Ovary (tissue), 9 donors: ENCODE results near the gene PSMD2. TPM values are rescaled to one million over a fixed set of nuclear protein-coding genes. Genes with fewer than 3 reads are reported as not detected.
A peak's percentile ranks its signal among the peaks of the same experiment; 100 is the strongest.

Source experiments
- DNase-seq, 5 donors: peaks; one replicate each; pipeline ENCODE4 v3.0.0-alpha.2; 2019 to 2020
- H3K27ac ChIP-seq, 2 donors: fragments of 200-600 bp; one replicate each; pipeline versions ENCODE4 v1.5.1 to v1.8.0; 2019 to 2022
- H3K27me3 ChIP-seq: fragments of 200-600 bp; one replicate; pipeline ENCODE4 v1.8.0; 2022
- H3K36me3 ChIP-seq: fragments of 200-600 bp; sonication (generic); one replicate; pipeline ENCODE4 v1.5.1; 2019
- H3K4me1 ChIP-seq: one replicate; pipeline ENCODE4 v1.8.1; 2013; ENCODE audit warnings: mild to moderate bottlenecking, moderate library complexity; ENCODE audit not compliant: insufficient read depth
- H3K4me3 ChIP-seq: fragments of 200-600 bp; sonication (generic); one replicate; pipeline ENCODE4 v1.5.1; 2017
- H3K9me3 ChIP-seq, 2 donors: fragments of 200-600 bp in 1 of 2; sonication (generic) in 1 of 2; one replicate each; pipeline versions ENCODE4 v1.5.1 to v1.8.1; 2013 to 2019; ENCODE audit warnings: mild to moderate bottlenecking in 1 of 2, moderate library complexity in 1 of 2
- CTCF ChIP-seq, 3 donors: fragments of 450-650 bp in 2 of 3; fragments of 200-600 bp in 1 of 3; IDR thresholded peaks; one replicate each; pipeline versions ENCODE4 v1.5.1 to v1.8.0; 2016 to 2022; ENCODE audit warnings: antibody characterized with exemption in 3 of 3, mild to moderate bottlenecking in 1 of 3
- EP300 ChIP-seq: sonication (generic); formaldehyde crosslinking; IDR thresholded peaks from one replicate; pipeline ENCODE4 v1.6.1; 2017; ENCODE audit warnings: antibody characterized with exemption
- POLR2A ChIP-seq: fragments of 450-650 bp; IDR thresholded peaks from one replicate; pipeline ENCODE4 v1.6.1; 2017; ENCODE audit warnings: antibody characterized with exemption, mild to moderate bottlenecking, moderate library complexity
- WGBS, 3 donors: extraction: QIAGEN DNeasy Blood & Tissue Kit in 1 of 3; methylation state at CpG; one replicate each; pipeline versions ENCODE4 v1.1.5 to v1.1.7; 2013 to 2017; 5-methylcytosine and 5-hydroxymethylcytosine counted together
- intact Hi-C, 4 donors: fragments of 100-400 bp; cut with DNase I; formaldehyde crosslinking; loops; one replicate each; pipeline versions ENCODE4 v1.11.0 to v1.15.1; 2022 to 2023
- polyA plus RNA-seq, 2 donors: library from polyadenylated mRNA; stranded (reverse); fragments of 200-250 nt in 1 of 2; fragments of 350-450 nt in 1 of 2; fragmentation: Illumina TruSeq in 1 of 2; extraction: RNeasy Lipid Tissue Mini Kit (QIAGEN cat#74804) in 1 of 2; gene quantifications; one replicate each; pipeline ENCODE4 v1.2.3, GENCODE V29; 2013 to 2014
- small RNA-seq: library from RNA; depleted of rRNA; stranded (forward); fragments of <200 nt; gene quantifications from one replicate; pipeline ENCODE3, GENCODE V24; 2016
- total RNA-seq, 7 donors: library from RNA; depleted of rRNA in 2 of 7; stranded (reverse); fragments of >200 nt in 2 of 7; fragmentation: NEBNext Ultra II Directional in 3 of 7; extraction: Animal tissue kit (Norgen Biotek cat#: 25700) in 3 of 7; gene quantifications; one replicate each; pipeline versions ENCODE4 v1.1.0 to v1.2.4, GENCODE V29; 2016 to 2023
- donor health status: DM: no; HTN: no; CAD: no; lungs with moderate emphysema.
- donor health status: DM: no; HTN: no; CAD: no.
- donor health status: Bipolar disorder and iron deficiency.
- donor health status: DM: yes; HTN: yes; CAD: no.
- donor health status: DM: no; HTN: no; CAD: no.
- donor health status: DM: yes; HTN: yes; CAD: no.

PSMD2 gene
- total and polyA plus RNA-seq, 9 donors: 74.4 to 177 (median 138) TPM

GRCh38 chr3:184354754-184355153 is 55.7 kb downstream of the PSMD2 start:
- peaks cover 18% of the 10 kb centered on the region for H3K4me1 ChIP-seq
- no peak overlapping the region for H3K27ac ChIP-seq
- no peaks in the 10 kb centered on the region for H3K36me3 ChIP-seq
- no peak overlapping the region for H3K4me3 ChIP-seq
- TF ChIP-seq CTCF (IDR thresholded peaks at IDR 0.05) (no peak), EP300 (no peak), POLR2A (no peak)
- intact Hi-C loops: loop anchor here in 2 of 4 donors (5.0 to 10.0 kb wide), 2 partner anchors 37 to 50 kb away; no protein-coding TSS in a partner anchor
- no peaks in the 10 kb centered on the region for H3K9me3 ChIP-seq
- 78% methylated on average over 8 of the region's 8 CpGs for WGBS, 3 donors
- no peak for DNase-seq
- H3K27me3 ChIP-seq: no peaks in the 10 kb centered on the region

GRCh38 chr3:184355261-184356040 is 56.4 kb downstream of the PSMD2 start:
- intact Hi-C loops: loop anchor here in 2 of 4 donors (5.0 to 10.0 kb wide), 2 partner anchors 38 to 51 kb away; no protein-coding TSS in a partner anchor
- Histone ChIP-seq H3K4me1 (peaks cover 23% of the 10 kb centered on the region), H3K27me3 (no peaks in the 10 kb centered on the region), H3K9me3 (no peaks in the 10 kb centered on the region), H3K27ac (no peak overlapping the region), H3K36me3 (no peaks in the 10 kb centered on the region), H3K4me3 (no peak overlapping the region)
- no peak for DNase-seq
- TF ChIP-seq EP300: no peak
- TF ChIP-seq POLR2A: no peak
- TF ChIP-seq CTCF (IDR thresholded peaks at IDR 0.05): no peak
- WGBS, 3 donors: 66 to 76% (median 70%) methylated on average over 18 of the region's 18 CpGs

- H3K27ac ChIP-seq: no peak overlapping the region
- TF ChIP-seq EP300 (no peak), POLR2A (no peak)
- intact Hi-C loops: loop anchor here in 2 of 4 donors (5.0 to 10.0 kb wide), 2 partner anchors 40 to 53 kb away; no protein-coding TSS in a partner anchor
- DNase-seq: peak in 2 of 5 donors; percentile 22 to 35
- H3K27me3 ChIP-seq: no peaks in the 10 kb centered on the region
- peaks cover 17% of the 10 kb centered on the region for H3K4me1 ChIP-seq
- no peak overlapping the region for H3K4me3 ChIP-seq
- no peaks in the 10 kb centered on the region for H3K36me3 ChIP-seq
- 84 to 89% (median 89%) methylated on average over 21 to 24 of the region's 24 CpGs for WGBS, 3 donors
- no peaks in the 10 kb centered on the region for H3K9me3 ChIP-seq
Measured at GRCh38 chr3:184357248-184358123, 58.4 kb downstream of the PSMD2 start.

- whole genome bisulfite sequencing, 3 donors: 89 to 91% (median 90%) methylated on average over 12 of the region's 12 CpGs
- H3K27ac ChIP-seq: no peak overlapping the region
- H3K4me1 ChIP-seq: peaks cover 17% of the 10 kb centered on the region
- no peaks in the 10 kb centered on the region for H3K27me3 ChIP-seq
- peak in 3 of 5 donors; percentile 21 to 38 (median 29) for DNase-seq
- no peaks in the 10 kb centered on the region for H3K36me3 ChIP-seq
- intact Hi-C loops: loop anchor here in 2 of 4 donors (5.0 to 10.0 kb wide), 2 partner anchors 41 to 53 kb away; no protein-coding TSS in a partner anchor
- no peak for TF ChIP-seq CTCF (IDR thresholded peaks at IDR 0.05)
- no peak for TF ChIP-seq EP300
- no peak for TF ChIP-seq POLR2A
- no peaks in the 10 kb centered on the region for H3K9me3 ChIP-seq
- no peak overlapping the region for H3K4me3 ChIP-seq
Measured at GRCh38 chr3:184358124-184358767, 59.2 kb downstream of the PSMD2 start.

Small RNAs within 50 kb of the gene (small RNA-seq; reads per million reads assigned to genes)
- gene SNORD66: 1,171 reads per million, percentile 97 among the genes with 10 or more reads in this experiment

Other genes with a start within 250 kb of the PSMD2 start
- gene HTR3C, start 246.2 kb upstream of the PSMD2 start, total RNA-seq: not detected
- gene HTR3C, start 246.2 kb upstream of the PSMD2 start, polyA plus RNA-seq: not detected
- gene HTR3E, start 202.2 kb upstream of the PSMD2 start, total RNA-seq: not detected
- gene HTR3E, start 202.2 kb upstream of the PSMD2 start, polyA plus RNA-seq: not detected
- gene EIF2B5, start 163.9 kb upstream of the PSMD2 start, total RNA-seq: 10 to 100 TPM; 18.6 to 31.9 (median 28.7) TPM
- gene EIF2B5, start 163.9 kb upstream of the PSMD2 start, polyA plus RNA-seq: 10 to 100 TPM; 26.2 to 42.4 TPM
- gene DVL3, start 143.9 kb upstream of the PSMD2 start, total RNA-seq: 10 to 100 TPM; 30.2 to 93.8 (median 74.8) TPM
- gene DVL3, start 143.9 kb upstream of the PSMD2 start, polyA plus RNA-seq: 10 to 100 TPM; 40.8 to 48.1 TPM
- gene AP2M1, start 124.4 kb upstream of the PSMD2 start, total RNA-seq: 100 to 1,000 TPM; 107 to 281 (median 252) TPM
- 100 to 1,000 TPM; 236 to 371 TPM for gene AP2M1, start 124.4 kb upstream of the PSMD2 start, polyA plus RNA-seq
- gene ABCF3, start 113.0 kb upstream of the PSMD2 start, total RNA-seq: 10 to 100 TPM; 56.6 to 82.0 (median 61.7) TPM
- gene ABCF3, start 113.0 kb upstream of the PSMD2 start, polyA plus RNA-seq: 10 to 100 TPM; 30.2 to 42.8 TPM
- 1 to 10 TPM in 1 of 7 donors, under 1 TPM in 5, not detected in 1; 0.24 to 5.9 (median 0.64) TPM for gene VWA5B2, start 69.7 kb upstream of the PSMD2 start, total RNA-seq
- gene VWA5B2, start 69.7 kb upstream of the PSMD2 start, polyA plus RNA-seq: under 1 TPM; 0.15 to 0.36 TPM
- 10 to 100 TPM; 20.0 to 42.0 (median 23.0) TPM for gene ALG3, start 50.3 kb upstream of the PSMD2 start, total RNA-seq
- 10 to 100 TPM; 17.8 to 25.4 TPM for gene ALG3, start 50.3 kb upstream of the PSMD2 start, polyA plus RNA-seq
- gene EEF1AKMT4, start 49.6 kb upstream of the PSMD2 start, total RNA-seq: 1 to 10 TPM; 1.6 to 3.3 (median 2.1) TPM
- gene EEF1AKMT4, start 49.6 kb upstream of the PSMD2 start, polyA plus RNA-seq: 1 to 10 TPM in 1 of 2 donors, under 1 TPM in 1; 0.87 to 1.2 TPM
- under 1 TPM in 2 of 7 donors, not detected in 5; 0.23 to 0.26 TPM for gene CAMK2N2, start 37.7 kb upstream of the PSMD2 start, total RNA-seq
- under 1 TPM; 0.08 to 0.13 TPM for gene CAMK2N2, start 37.7 kb upstream of the PSMD2 start, polyA plus RNA-seq
- gene ECE2, start 23.2 kb upstream of the PSMD2 start, total RNA-seq: not detected
- gene ECE2, start 23.2 kb upstream of the PSMD2 start, polyA plus RNA-seq: under 1 TPM in 1 of 2 donors, not detected in 1; 0.43 TPM
- 100 to 1,000 TPM in 6 of 7 donors, 10 to 100 TPM in 1; 72.4 to 295 (median 212) TPM for gene EIF4G1, start 15.4 kb downstream of the PSMD2 start, total RNA-seq
- 100 to 1,000 TPM; 110 to 159 TPM for gene EIF4G1, start 15.4 kb downstream of the PSMD2 start, polyA plus RNA-seq
- gene FAM131A, start 38.4 kb downstream of the PSMD2 start, total RNA-seq: 10 to 100 TPM; 16.4 to 37.8 (median 32.9) TPM
- 10 to 100 TPM in 1 of 2 donors, 1 to 10 TPM in 1; 8.7 to 19.7 TPM for gene FAM131A, start 38.4 kb downstream of the PSMD2 start, polyA plus RNA-seq
- 10 to 100 TPM in 4 of 7 donors, 1 to 10 TPM in 3; 5.7 to 18.0 (median 15.4) TPM for gene CLCN2, start 62.4 kb downstream of the PSMD2 start, total RNA-seq
- 10 to 100 TPM in 1 of 2 donors, 1 to 10 TPM in 1; 3.5 to 11.7 TPM for gene CLCN2, start 62.4 kb downstream of the PSMD2 start, polyA plus RNA-seq
- gene POLR2H, start 62.5 kb downstream of the PSMD2 start, total RNA-seq: 10 to 100 TPM; 47.3 to 86.9 (median 60.6) TPM
- gene POLR2H, start 62.5 kb downstream of the PSMD2 start, polyA plus RNA-seq: 10 to 100 TPM; 52.6 to 67.2 TPM
- gene THPO, start 79.0 kb downstream of the PSMD2 start, total RNA-seq: 1 to 10 TPM in 4 of 7 donors, under 1 TPM in 3; 0.34 to 2.0 (median 1.2) TPM
- gene THPO, start 79.0 kb downstream of the PSMD2 start, polyA plus RNA-seq: 1 to 10 TPM in 1 of 2 donors, under 1 TPM in 1; 0.98 to 1.5 TPM
- gene CHRD, start 80.8 kb downstream of the PSMD2 start, total RNA-seq: 10 to 100 TPM; 11.5 to 37.3 (median 20.5) TPM
- gene CHRD, start 80.8 kb downstream of the PSMD2 start, polyA plus RNA-seq: 10 to 100 TPM in 1 of 2 donors, 1 to 10 TPM in 1; 3.1 to 26.9 TPM